ENCODE data around the gene ING1. TPM values are rescaled to one million over a fixed set of nuclear protein-coding genes. Genes with fewer than 3 reads are reported as not detected.
A peak's percentile ranks its signal among the peaks of the same experiment; 100 is the strongest.

ING1 gene, protein sequence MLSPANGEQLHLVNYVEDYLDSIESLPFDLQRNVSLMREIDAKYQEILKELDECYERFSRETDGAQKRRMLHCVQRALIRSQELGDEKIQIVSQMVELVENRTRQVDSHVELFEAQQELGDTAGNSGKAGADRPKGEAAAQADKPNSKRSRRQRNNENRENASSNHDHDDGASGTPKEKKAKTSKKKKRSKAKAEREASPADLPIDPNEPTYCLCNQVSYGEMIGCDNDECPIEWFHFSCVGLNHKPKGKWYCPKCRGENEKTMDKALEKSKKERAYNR
- total RNA-seq (1 to 10 TPM; 5.2 to 7.0 (median 5.9) TPM), polyA plus RNA-seq (10 to 100 TPM in 2 of 3 donors, 1 to 10 TPM in 1; 8.2 to 16.9 (median 13.8) TPM)
- long read RNA-seq, donor 1, full-length matches to known transcripts: 10 of 10 reads
- long read RNA-seq, donor 1, partial matches to known transcripts: 0 of 10 reads
- long read RNA-seq, donor 1, other reads (novel, unspliced or antisense): 0 of 10 reads
- long read RNA-seq, donor 2, full-length matches to known transcripts: 22 of 26 reads
- long read RNA-seq, donor 2, partial matches to known transcripts: 0 of 26 reads
- long read RNA-seq, donor 2, other reads (novel, unspliced or antisense): 4 of 26 reads

DNA sequence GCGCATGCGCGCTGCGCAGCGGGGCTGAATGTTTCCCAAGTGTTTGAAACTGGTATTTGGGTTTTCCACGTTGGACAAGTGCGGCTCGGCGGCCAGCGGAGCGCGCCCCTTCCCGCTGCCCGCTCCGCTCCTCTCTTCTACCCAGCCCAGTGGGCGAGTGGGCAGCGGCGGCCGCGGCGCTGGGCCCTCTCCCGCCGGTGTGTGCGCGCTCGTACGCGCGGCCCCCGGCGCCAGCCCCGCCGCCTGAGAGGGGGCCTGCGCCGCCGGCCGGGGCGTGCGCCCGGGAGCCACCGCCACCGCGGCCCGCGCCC, at the start of gene ING1:
Gene ING1, plus strand, starts transcription at position 59 of the 311 bp plus-strand sequence. CDS start 450 bp downstream, outside the sequence.
- intact Hi-C loops (cut with DNase I): loop anchor here (2.0 to 10.0 kb wide), 4 partner anchors 96 to 199 kb away; partner anchors contain the start of gene NAXD (in 1 of the 2)
- Histone ChIP-seq H3K4me1 (peaks cover 29% of the 10 kb centered on the region), H3K36me3 (ENCODE audit: insufficient read depth in 1 of 2, low read depth in 1 of 2) (no peaks in the 10 kb centered on the region), H3K9me3 (no peaks in the 10 kb centered on the region), H3K27me3 (ENCODE audit: insufficient read depth in 3 of 3, low read length in 2 of 3) (no peaks in the 10 kb centered on the region), H3K4me3 (peak within 1 kb of the TSS; percentile 90), H3K27ac (peak within 1 kb of the TSS; percentile 99)
- WGBS, 3 donors: 0% methylated on average over 15 to 45 of the region's 45 CpGs
- TF ChIP-seq, protein P1, sequence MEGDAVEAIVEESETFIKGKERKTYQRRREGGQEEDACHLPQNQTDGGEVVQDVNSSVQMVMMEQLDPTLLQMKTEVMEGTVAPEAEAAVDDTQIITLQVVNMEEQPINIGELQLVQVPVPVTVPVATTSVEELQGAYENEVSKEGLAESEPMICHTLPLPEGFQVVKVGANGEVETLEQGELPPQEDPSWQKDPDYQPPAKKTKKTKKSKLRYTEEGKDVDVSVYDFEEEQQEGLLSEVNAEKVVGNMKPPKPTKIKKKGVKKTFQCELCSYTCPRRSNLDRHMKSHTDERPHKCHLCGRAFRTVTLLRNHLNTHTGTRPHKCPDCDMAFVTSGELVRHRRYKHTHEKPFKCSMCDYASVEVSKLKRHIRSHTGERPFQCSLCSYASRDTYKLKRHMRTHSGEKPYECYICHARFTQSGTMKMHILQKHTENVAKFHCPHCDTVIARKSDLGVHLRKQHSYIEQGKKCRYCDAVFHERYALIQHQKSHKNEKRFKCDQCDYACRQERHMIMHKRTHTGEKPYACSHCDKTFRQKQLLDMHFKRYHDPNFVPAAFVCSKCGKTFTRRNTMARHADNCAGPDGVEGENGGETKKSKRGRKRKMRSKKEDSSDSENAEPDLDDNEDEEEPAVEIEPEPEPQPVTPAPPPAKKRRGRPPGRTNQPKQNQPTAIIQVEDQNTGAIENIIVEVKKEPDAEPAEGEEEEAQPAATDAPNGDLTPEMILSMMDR (IDR thresholded peaks at IDR 0.05): no peak
- no peak for ATAC-seq
- no peak for DNase-seq

DNA sequence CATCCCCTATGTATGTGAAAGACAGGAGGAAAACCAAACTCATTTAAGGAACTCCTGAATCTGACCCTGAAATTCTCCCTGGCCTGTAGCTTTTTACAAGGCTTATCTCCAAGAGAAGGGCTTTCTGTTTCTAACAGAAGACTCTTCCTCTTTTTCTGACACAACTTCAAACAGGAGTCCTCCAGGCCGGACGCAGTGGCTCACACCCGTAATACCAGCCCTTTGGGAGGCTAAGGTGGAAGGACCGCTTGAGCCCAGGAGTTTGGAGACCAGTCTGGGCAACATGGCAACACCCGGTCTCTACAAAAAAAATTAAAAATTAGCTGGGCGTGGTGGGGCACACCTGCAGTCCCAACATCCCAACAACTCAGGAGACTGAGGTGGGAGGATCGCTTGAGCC, 49.5 kb upstream of the ING1 start:
- H3K27ac ChIP-seq: no peak overlapping the region
- DNase-seq (no peak), ATAC-seq (no peak)
- no peaks in the 10 kb centered on the region for H3K9me3 ChIP-seq
- H3K4me3 ChIP-seq: no peak overlapping the region
- peaks cover 4 to 84% of the 10 kb centered on the region in 2 donors for H3K36me3 ChIP-seq (ENCODE audit: insufficient read depth in 1 of 2, low read depth in 1 of 2)
- H3K4me1 ChIP-seq: no peaks in the 10 kb centered on the region
- 92 to 94% (median 94%) methylated on average over 7 of the region's 7 CpGs for WGBS, 3 donors
- intact Hi-C loops (cut with DNase I): no loop called here
- no peaks in the 10 kb centered on the region for H3K27me3 ChIP-seq (ENCODE audit: insufficient read depth in 3 of 3, low read length in 2 of 3)
- TF ChIP-seq, protein P1 (IDR thresholded peaks at IDR 0.05): no peak

DNA sequence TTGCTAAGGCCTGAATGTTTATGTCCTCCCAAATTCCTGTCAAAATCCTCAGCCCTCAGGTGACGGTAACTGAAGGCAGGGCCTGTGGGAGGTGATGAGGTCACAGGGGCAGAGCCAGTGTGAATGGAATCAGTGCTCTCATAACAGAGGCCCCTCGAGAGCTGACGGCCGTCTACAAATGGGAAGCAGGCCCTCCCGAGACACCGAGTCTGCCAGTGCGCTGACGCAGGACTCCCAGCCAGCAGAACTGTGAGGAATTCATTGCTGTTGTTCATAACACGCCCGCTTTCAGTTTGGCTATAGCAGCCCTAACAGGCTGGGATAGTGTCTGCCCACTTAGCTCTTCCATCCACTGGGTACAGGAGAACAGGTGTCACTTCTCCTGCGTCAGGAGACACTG, 48.8 kb upstream of the ING1 start:
- intact Hi-C loops (cut with DNase I): no loop called here
- no peak for ATAC-seq
- Histone ChIP-seq H3K36me3 (ENCODE audit: insufficient read depth in 1 of 2, low read depth in 1 of 2) (peaks cover 0 to 86% of the 10 kb centered on the region in 2 donors), H3K4me3 (no peak overlapping the region), H3K4me1 (no peaks in the 10 kb centered on the region), H3K27me3 (ENCODE audit: insufficient read depth in 3 of 3, low read length in 2 of 3) (no peaks in the 10 kb centered on the region), H3K9me3 (no peaks in the 10 kb centered on the region), H3K27ac (no peak overlapping the region)
- TF ChIP-seq, protein P1 (IDR thresholded peaks at IDR 0.05): no peak
- 86 to 94% (median 90%) methylated on average over 11 of the region's 11 CpGs for WGBS, 3 donors
- DNase-seq: no peak

DNA sequence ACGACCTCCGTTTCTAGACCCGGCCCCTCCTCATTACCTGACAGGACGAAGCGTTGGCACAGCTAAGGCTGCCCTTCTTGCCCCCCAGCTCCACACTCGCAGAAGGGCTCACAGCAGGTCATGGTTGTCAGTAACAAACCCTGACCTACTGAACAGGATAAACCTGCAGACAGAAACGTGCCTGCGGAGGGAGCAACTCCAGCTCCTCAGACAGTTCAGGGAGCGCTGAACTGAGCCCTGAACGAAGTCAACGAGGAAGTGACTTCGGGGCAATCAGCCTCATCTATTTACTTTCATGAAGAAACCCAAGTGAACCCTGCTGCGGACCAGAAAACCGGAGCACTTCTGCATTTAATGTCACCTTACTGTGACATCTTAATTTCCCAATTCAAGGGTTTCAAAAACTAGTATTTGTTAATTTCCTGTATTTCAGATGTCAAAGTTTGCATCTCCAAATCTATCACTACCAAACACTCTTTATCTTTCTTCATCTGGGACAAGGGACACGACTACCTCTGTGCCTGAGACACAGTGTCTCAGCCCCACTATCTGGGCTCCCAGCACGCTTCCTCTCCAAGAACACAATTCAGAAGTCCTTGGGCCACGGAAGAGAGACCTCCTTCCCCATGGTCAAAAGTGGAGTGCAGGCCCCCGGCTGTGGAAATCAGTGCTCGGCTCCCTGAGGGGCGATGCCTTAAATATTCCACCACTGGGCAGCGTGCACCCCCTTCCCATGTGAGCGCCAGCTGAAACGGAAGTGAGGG, 47.8 kb upstream of the ING1 start:
- WGBS, 3 donors: 88 to 92% (median 90%) methylated on average over 23 of the region's 23 CpGs
- intact Hi-C loops (cut with DNase I): no loop called here
- ATAC-seq (no peak), DNase-seq (no peak)
- H3K4me3 ChIP-seq: no peak overlapping the region
- H3K9me3 ChIP-seq: no peaks in the 10 kb centered on the region
- no peaks in the 10 kb centered on the region for H3K4me1 ChIP-seq
- H3K36me3 ChIP-seq (ENCODE audit: insufficient read depth in 1 of 2, low read depth in 1 of 2): peaks cover 0 to 93% of the 10 kb centered on the region in 2 donors
- TF ChIP-seq, protein P1 (IDR thresholded peaks at IDR 0.05): no peak
- no peaks in the 10 kb centered on the region for H3K27me3 ChIP-seq (ENCODE audit: insufficient read depth in 3 of 3, low read length in 2 of 3)
- H3K27ac ChIP-seq: no peak overlapping the region
